Endothelial cell (in vitro differentiated cells): ENCODE results near the gene ARID4B. TPM values are rescaled to one million over a fixed set of nuclear protein-coding genes. Genes with fewer than 3 reads are reported as not detected.
"Not testable (repeated sequence)": the region's sequence is repeated elsewhere in the genome, so short reads cannot be mapped to it uniquely, and the experiment has no call there.

Experiments used
- DNase-seq: peaks from one replicate; pipeline ENCODE4 v3.0.0; 2021; ENCODE audit warnings: low spot score
- H3K27ac Mint-ChIP-seq: one replicate; pipeline ENCODE4 v1.8.0; 2021; ENCODE audit warnings: mixed read lengths, inconsistent platforms; ENCODE audit not compliant: unreplicated experiment
- H3K27me3 Mint-ChIP-seq: one replicate; pipeline ENCODE4 v1.8.0; 2021; ENCODE audit warnings: mild to moderate bottlenecking, moderate library complexity, mixed read lengths, inconsistent platforms; ENCODE audit not compliant: unreplicated experiment
- H3K36me3 Mint-ChIP-seq: one replicate; pipeline ENCODE4 v1.8.0; 2021; ENCODE audit warnings: mild to moderate bottlenecking, low read depth, mixed read lengths, inconsistent platforms; ENCODE audit not compliant: unreplicated experiment
- H3K4me1 Mint-ChIP-seq: one replicate; pipeline ENCODE4 v1.8.0; 2021; ENCODE audit warnings: mild to moderate bottlenecking, mixed read lengths, inconsistent platforms; ENCODE audit not compliant: unreplicated experiment
- H3K4me3 Mint-ChIP-seq: one replicate; pipeline ENCODE4 v1.8.0; 2021; ENCODE audit warnings: mild to moderate bottlenecking, mixed read lengths, inconsistent platforms; ENCODE audit not compliant: unreplicated experiment
- H3K9me3 Mint-ChIP-seq: one replicate; pipeline ENCODE4 v1.8.0; 2021; ENCODE audit warnings: mixed read lengths, inconsistent platforms; ENCODE audit not compliant: unreplicated experiment
- total RNA-seq: library from RNA; stranded (reverse); fragmentation: NEBNext Ultra II Directional; extraction: Animal tissue kit (Norgen Biotek cat#: 25700); gene quantifications from one replicate; pipeline ENCODE4 v1.2.1, GENCODE V29; 2021; ENCODE audit not compliant: unreplicated experiment
- TF ChIP-seq, protein P1 (sequence below): fragments of 200-600 bp; sonication (generic); IDR thresholded peaks from one replicate; pipeline ENCODE4 v1.5.0; 2021; ENCODE audit warnings: antibody characterized with exemption; ENCODE audit not compliant: unreplicated experiment

ARID4B gene
- total RNA-seq, 1 donor from 2014 or later: 48.2 TPM

GRCh38 chr1:235275223-235275622 is 52.8 kb downstream of the ARID4B start:
- Mint-ChIP-seq H3K27ac (no peak overlapping the region), H3K36me3 (no peaks in the 10 kb centered on the region), H3K9me3 (no peaks in the 10 kb centered on the region), H3K4me3 (no peak overlapping the region), H3K27me3 (peaks cover 1% of the 10 kb centered on the region), H3K4me1 (peaks cover 17% of the 10 kb centered on the region)
- no peak for DNase-seq
- TF ChIP-seq, protein P1, sequence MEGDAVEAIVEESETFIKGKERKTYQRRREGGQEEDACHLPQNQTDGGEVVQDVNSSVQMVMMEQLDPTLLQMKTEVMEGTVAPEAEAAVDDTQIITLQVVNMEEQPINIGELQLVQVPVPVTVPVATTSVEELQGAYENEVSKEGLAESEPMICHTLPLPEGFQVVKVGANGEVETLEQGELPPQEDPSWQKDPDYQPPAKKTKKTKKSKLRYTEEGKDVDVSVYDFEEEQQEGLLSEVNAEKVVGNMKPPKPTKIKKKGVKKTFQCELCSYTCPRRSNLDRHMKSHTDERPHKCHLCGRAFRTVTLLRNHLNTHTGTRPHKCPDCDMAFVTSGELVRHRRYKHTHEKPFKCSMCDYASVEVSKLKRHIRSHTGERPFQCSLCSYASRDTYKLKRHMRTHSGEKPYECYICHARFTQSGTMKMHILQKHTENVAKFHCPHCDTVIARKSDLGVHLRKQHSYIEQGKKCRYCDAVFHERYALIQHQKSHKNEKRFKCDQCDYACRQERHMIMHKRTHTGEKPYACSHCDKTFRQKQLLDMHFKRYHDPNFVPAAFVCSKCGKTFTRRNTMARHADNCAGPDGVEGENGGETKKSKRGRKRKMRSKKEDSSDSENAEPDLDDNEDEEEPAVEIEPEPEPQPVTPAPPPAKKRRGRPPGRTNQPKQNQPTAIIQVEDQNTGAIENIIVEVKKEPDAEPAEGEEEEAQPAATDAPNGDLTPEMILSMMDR: no peak

DNA sequence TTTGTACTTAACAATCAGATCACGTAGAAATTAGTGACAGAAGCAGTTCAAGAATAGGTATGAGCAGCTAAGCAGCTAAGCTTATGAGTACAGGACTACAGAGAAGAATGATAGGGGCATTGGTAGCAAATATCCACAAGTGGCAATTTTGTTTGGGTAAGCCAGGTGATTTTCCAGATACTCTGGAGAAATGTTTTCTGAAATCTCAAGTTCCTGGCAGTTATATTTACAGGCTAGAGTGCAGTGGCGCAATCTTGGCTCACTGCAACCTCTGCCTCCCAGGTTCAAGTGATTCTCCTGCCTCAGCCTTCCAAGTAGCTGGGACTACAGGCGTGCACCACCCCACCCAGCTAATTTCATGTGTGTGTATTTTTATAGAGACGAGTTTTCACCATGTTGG is 55.1 kb downstream of the ARID4B start:
- Mint-ChIP-seq H3K9me3 (no peaks in the 10 kb centered on the region), H3K4me1 (peaks cover 20% of the 10 kb centered on the region), H3K27ac (no peak overlapping the region), H3K4me3 (no peak overlapping the region), H3K27me3 (peaks cover 1% of the 10 kb centered on the region), H3K36me3 (no peaks in the 10 kb centered on the region)
- no peak for DNase-seq
- TF ChIP-seq, protein P1: no peak

- no peak for DNase-seq
- no peak overlapping the region for H3K4me3 Mint-ChIP-seq
- H3K27me3 Mint-ChIP-seq: peaks cover 1% of the 10 kb centered on the region
- H3K4me1 Mint-ChIP-seq: peaks cover 14% of the 10 kb centered on the region
- no peaks in the 10 kb centered on the region for H3K9me3 Mint-ChIP-seq
- H3K27ac Mint-ChIP-seq: no peak overlapping the region
- H3K36me3 Mint-ChIP-seq: no peaks in the 10 kb centered on the region
- TF ChIP-seq, protein P1: no peak
Observed at GRCh38 chr1:235270625-235271024, 57.4 kb downstream of the ARID4B start.

DNA sequence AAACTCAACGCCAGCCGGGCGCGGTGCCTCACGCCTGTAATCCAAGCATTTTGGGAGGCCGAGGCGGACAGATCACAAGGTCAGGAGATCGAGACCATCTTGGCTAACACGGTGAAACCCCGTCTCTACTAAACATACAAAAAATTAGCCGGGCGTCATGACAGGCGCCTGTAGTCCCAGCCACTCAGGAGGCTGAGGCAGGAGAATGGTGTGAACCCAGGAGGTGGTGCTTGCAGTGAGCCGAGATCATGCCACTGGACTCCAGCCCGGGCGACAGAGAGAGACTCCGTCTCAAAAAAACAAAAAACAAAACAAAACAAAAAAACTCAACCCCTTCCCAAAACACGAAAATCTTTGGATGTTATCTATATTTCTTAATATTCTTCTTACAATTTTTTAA is 58.0 kb downstream of the ARID4B start:
- DNase-seq, H3K27ac Mint-ChIP-seq, H3K9me3 Mint-ChIP-seq, H3K36me3 Mint-ChIP-seq, H3K4me1 Mint-ChIP-seq, H3K4me3 Mint-ChIP-seq, H3K27me3 Mint-ChIP-seq: not testable (repeated sequence)

- no peak for DNase-seq
- Mint-ChIP-seq H3K4me3 (no peak overlapping the region), H3K36me3 (no peaks in the 10 kb centered on the region), H3K27ac (peak overlapping the region; percentile 72), H3K27me3 (no peaks in the 10 kb centered on the region), H3K9me3 (no peaks in the 10 kb centered on the region), H3K4me1 (peaks cover 8% of the 10 kb centered on the region)
- TF ChIP-seq, protein P1: no peak
Observed at GRCh38 chr1:235268379-235269125, 59.4 kb downstream of the ARID4B start.
